Central memory CD8-positive, alpha-beta T cell (primary cell): ENCODE data around the gene MORN1.

Experiments
- ATAC-seq: fragments of 150-1000 bp; cut with Tn5 transposase; replicated peaks from 2 replicates; pipeline ENCODE4 v1.10.0; 2022; ENCODE audit warnings: mild to moderate bottlenecking, moderate FRiP score, moderate number of reproducible peaks; ENCODE audit not compliant: poor library complexity, severe bottlenecking; ENCODE audit errors: extremely low read depth
- DNase-seq, 2 donors: peaks; one replicate each; pipeline ENCODE4 v3.0.0; 2021; ENCODE audit warnings: low spot score in 2 of 2
- H3K27ac Mint-ChIP-seq: one replicate; pipeline ENCODE4 v1.8.0; 2022; ENCODE audit warnings: low read depth, mild to moderate bottlenecking, moderate library complexity, mixed read lengths
- H3K27me3 Mint-ChIP-seq: one replicate; pipeline ENCODE4 v1.8.0; 2022; ENCODE audit warnings: mixed read lengths
- H3K36me3 Mint-ChIP-seq: one replicate; pipeline ENCODE4 v1.8.0; 2022; ENCODE audit warnings: mild to moderate bottlenecking, moderate library complexity, mixed read lengths; ENCODE audit not compliant: insufficient read depth
- H3K4me1 Mint-ChIP-seq: one replicate; pipeline ENCODE4 v1.8.0; 2022; ENCODE audit warnings: mixed read lengths
- H3K4me3 Mint-ChIP-seq: one replicate; pipeline ENCODE4 v1.8.0; 2022; ENCODE audit warnings: mild to moderate bottlenecking, moderate library complexity, mixed read lengths
- H3K9me3 Mint-ChIP-seq: one replicate; pipeline ENCODE4 v1.8.0; 2022; ENCODE audit warnings: mixed read lengths

The MORN1 gene

DNA sequence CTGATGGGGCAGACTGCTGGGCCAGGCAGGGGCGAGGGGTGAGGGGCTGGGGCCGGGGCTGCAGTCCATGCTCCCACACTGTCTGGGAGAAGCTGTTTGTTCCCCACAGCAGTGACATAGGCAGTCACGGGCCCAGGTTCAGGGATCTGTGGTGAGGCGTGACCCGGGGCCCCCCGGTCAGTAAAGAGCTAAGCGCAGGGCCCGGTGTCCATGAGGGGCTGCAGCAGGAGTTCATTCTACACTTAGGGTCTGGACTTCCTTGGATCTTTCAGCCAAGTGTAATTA is 16.6 kb upstream of the MORN1 start:
- Mint-ChIP-seq H3K27me3 (no peaks in the 10 kb centered on the region), H3K27ac (peak overlapping the region; percentile 78), H3K9me3 (no peaks in the 10 kb centered on the region), H3K36me3 (peaks cover 23% of the 10 kb centered on the region), H3K4me1 (peaks cover 5% of the 10 kb centered on the region), H3K4me3 (no peak overlapping the region)
- ATAC-seq (no peak), DNase-seq (no peak)

DNA sequence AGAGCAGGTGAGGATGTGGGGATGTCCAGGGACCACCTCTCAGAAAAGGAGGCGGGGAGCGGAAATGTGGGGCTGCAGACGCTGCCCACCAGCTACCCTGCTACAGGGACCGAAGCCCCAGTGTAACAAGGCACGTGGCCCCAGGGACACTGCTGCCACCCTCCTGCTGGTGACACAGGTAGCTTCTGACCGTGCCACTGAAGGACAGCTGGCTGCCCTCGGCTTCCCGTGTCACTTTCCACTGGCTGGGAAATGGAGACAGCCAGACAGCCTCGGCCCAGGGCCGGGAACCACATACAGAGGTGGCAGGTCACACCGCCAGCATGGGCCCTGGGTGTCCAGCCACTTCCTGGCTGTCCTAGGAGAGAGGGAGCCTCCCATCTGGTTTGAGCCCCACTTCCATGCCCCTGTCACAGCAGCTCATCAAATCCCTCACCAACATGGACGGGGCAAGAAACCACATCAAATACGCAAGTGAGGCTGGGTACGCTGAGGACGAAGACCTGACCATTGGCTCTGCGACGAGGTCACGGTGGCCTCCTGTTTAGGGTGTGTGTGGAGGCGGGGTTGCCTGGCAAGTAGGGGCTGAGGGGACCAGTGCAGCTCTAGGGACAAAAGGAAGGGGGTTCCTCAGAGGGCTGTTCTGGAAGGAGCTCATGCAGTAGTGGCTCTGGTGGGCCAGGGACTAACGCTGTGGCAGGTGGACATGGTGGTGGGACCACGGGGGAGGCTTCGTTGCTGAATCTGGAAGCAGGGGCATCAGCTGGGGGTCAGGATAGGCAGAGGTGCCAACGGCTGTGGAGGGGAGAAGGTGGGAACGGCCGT is 16.0 kb upstream of the MORN1 start:
- DNase-seq (no peak), ATAC-seq (no peak)
- H3K9me3 Mint-ChIP-seq, result no peaks in the 10 kb centered on the region
- H3K4me3 Mint-ChIP-seq, result no peak overlapping the region
- peaks cover 27% of the 10 kb centered on the region for H3K36me3 Mint-ChIP-seq
- no peaks in the 10 kb centered on the region for H3K27me3 Mint-ChIP-seq
- peak overlapping the region; percentile 78 for H3K27ac Mint-ChIP-seq
- H3K4me1 Mint-ChIP-seq, result peaks cover 5% of the 10 kb centered on the region

DNA sequence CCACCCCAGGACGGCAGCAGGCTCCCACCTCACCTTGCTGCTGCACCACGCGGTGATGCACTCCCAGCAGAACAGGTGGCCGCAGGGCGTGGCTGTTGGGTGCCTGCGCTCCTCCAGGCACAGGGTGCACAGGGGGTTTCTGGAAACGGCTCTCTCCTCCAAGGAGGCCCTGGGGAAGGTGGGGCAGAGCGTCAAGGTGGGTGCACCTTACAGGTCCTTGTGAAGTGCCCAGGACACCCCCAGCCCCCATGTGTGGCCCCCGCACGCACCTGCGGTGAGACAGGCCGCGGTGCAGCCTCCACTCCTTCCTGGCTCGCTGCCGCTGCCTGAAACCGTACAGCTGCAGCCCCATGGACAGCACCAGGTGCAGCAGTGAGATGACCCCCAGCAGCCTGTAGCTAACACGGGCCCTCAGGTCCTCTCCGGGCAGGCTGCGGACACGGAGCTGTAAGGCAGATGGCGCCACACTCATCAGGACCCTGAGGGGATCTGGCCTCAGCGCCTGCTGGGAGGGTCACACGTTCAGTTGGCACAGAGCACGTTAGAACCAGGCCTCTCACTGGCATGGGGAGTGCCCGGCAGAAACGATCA is 15.2 kb upstream of the MORN1 start:
- Mint-ChIP-seq H3K9me3 (no peaks in the 10 kb centered on the region), H3K4me1 (peaks cover 4% of the 10 kb centered on the region), H3K27ac (no peak overlapping the region), H3K27me3 (no peaks in the 10 kb centered on the region), H3K4me3 (no peak overlapping the region), H3K36me3 (peaks cover 30% of the 10 kb centered on the region)
- DNase-seq (no peak), ATAC-seq (no peak)

DNA sequence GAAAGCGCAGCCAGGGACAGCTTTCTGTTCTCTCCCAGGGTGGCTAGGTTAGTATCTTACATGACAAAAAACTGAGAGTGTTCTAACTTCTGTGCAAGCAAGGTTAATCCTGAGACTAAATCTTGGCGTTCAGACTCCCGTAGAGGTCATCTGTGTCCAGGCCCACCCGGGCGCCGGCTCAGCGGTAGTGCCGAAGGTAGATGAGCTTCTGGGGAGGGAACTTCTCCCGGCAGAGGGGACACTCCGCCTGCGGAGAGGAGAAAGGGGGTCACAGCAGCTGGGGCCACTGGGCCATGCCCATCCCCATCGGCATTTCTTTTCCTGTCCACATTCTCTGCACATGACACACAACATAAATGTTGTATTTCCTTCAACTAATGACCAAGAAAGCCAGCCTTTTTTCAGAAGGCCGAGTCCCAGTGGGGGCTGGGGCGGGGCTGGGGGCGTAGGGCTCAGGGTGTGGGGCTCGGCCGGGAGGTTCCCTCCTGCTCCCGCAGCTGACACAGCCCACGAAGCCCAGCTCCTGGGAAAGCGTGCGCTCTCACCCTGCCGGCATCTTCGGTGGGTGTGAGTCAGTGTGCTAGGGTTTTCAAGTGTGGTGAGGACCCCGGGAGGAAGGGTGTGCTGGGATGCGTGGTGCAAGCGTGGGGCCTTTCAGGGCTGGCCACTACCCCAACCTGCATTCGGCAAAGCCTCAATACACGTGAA is 14.4 kb upstream of the MORN1 start:
- Mint-ChIP-seq H3K36me3 (peaks cover 30% of the 10 kb centered on the region), H3K27me3 (no peaks in the 10 kb centered on the region), H3K27ac (no peak overlapping the region), H3K4me1 (peaks cover 6% of the 10 kb centered on the region), H3K4me3 (no peak overlapping the region), H3K9me3 (no peaks in the 10 kb centered on the region)
- no peak for DNase-seq
- no peak for ATAC-seq

DNA sequence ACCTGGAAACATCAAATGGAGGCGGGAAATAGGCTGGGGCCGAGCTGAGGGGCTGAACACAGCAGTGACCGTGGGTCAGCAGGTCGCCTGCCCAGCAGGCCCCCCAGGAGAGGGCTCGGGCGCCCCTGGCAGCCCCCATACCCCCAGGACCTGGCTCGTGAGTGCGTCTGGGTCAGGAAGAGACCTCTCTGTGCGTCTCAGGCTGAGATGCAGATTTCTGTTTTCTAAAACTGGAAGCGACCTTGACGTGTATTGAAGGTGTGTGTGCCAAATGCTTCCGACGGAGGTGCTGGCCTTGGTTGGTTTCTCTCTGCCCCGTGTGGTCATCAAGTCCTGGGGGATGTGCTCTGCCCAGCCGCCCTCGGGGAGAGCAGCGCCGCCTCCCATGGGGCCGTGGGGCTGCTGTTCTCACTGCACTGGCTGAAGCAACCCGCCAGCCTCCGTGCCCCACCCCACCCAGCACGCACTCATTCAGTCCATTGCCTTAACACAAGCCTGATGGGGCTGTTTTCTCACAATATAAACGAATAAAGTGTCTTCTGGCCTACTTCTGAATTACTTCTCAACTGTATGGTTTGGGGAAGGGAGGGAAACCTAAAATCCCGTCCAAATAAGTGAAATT is 13.6 kb upstream of the MORN1 start:
- ATAC-seq, result no peak
- Mint-ChIP-seq H3K36me3 (peaks cover 33% of the 10 kb centered on the region), H3K4me3 (no peak overlapping the region), H3K27ac (no peak overlapping the region), H3K27me3 (no peaks in the 10 kb centered on the region), H3K4me1 (peaks cover 12% of the 10 kb centered on the region), H3K9me3 (no peaks in the 10 kb centered on the region)
- no peak for DNase-seq

DNA sequence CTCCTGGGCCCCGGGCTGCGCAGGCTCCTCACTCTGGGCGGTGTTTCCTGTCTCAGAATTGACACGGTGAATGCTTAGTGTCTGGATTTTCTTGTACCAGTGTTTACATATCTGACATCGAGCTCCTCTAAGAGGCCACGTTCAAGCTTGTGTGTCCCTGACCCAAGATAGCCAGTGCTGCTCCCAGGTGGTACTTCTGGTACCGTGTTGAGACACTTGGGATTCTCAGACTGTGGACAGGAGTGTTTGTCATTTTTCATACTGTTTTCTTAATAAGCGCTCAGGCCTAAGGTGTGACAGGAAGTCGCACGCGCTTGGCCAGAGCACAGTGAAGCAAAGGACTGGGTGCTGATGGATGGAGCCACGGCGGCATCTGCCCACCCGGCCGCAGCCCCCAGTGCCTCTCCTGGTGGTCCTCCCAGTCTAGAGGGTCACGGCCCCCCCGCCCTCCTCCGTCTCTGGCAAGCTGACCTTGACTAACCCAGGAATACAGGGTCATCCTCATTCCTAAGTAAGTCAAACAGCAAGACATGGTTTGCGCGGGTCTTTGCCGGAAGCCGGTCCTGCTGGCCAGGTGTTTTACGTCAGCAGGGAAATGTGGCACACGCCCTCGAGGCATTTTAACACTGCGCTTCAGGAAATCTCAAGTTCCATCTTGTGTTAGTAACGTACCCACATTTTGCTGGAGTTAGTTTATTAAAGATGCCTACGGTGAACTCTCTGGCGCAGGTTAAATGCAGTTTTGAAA is 13.0 kb upstream of the MORN1 start:
- peaks cover 12% of the 10 kb centered on the region for H3K4me1 Mint-ChIP-seq
- DNase-seq (no peak), ATAC-seq (no peak)
- H3K27me3 Mint-ChIP-seq, result no peaks in the 10 kb centered on the region
- H3K9me3 Mint-ChIP-seq, result no peaks in the 10 kb centered on the region
- peaks cover 35% of the 10 kb centered on the region for H3K36me3 Mint-ChIP-seq
- H3K4me3 Mint-ChIP-seq, result no peak overlapping the region
- no peak overlapping the region for H3K27ac Mint-ChIP-seq

DNA sequence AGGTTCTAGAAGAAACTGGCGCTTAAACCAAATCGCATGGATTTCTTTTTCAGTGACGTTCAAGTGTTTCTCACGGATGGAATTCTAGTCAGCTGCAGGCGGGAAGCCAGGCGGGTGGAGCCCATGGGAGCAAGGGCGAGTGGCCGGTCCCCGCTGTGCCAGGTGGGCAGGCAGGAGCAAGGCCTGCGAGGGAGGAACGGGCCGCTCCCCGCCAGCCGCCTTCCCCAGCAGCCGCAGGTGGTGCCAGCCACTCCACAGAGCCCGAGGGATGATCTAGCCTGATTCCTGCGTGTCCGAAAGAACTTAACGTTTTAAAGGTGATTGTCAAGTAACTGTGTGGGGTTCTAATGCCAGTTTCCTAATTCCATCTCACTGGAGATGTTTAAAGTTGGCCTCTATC is 11.9 kb upstream of the MORN1 start:
- Mint-ChIP-seq H3K36me3 (peaks cover 38% of the 10 kb centered on the region), H3K9me3 (no peaks in the 10 kb centered on the region), H3K27me3 (no peaks in the 10 kb centered on the region), H3K4me3 (no peak overlapping the region), H3K4me1 (peaks cover 12% of the 10 kb centered on the region), H3K27ac (no peak overlapping the region)
- ATAC-seq, result no peak
- DNase-seq, result no peak

DNA sequence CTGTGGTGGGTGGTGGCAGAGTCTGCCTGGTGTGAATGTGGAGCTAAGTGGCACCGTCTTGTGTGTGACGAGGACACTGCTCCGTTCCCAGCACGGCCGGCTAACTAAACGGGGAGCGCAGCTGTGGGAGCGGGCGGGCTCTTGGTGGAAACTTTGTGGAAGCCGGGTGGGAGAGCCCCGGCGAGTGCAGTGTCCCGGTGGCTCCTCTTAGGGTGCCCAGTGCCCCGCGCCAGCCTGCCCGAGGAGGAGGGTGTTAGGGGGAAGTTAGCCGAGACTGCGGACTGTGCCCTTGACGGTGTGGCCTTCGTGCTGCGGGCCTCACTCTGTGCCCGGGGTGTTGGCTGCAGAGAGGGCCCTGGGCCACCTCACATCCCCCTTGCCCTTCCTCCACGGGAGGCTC is 11.1 kb upstream of the MORN1 start:
- Mint-ChIP-seq H3K4me3 (no peak overlapping the region), H3K27ac (no peak overlapping the region), H3K36me3 (peaks cover 38% of the 10 kb centered on the region), H3K27me3 (no peaks in the 10 kb centered on the region), H3K9me3 (no peaks in the 10 kb centered on the region), H3K4me1 (peaks cover 12% of the 10 kb centered on the region)
- no peak for DNase-seq
- ATAC-seq, result no peak

DNA sequence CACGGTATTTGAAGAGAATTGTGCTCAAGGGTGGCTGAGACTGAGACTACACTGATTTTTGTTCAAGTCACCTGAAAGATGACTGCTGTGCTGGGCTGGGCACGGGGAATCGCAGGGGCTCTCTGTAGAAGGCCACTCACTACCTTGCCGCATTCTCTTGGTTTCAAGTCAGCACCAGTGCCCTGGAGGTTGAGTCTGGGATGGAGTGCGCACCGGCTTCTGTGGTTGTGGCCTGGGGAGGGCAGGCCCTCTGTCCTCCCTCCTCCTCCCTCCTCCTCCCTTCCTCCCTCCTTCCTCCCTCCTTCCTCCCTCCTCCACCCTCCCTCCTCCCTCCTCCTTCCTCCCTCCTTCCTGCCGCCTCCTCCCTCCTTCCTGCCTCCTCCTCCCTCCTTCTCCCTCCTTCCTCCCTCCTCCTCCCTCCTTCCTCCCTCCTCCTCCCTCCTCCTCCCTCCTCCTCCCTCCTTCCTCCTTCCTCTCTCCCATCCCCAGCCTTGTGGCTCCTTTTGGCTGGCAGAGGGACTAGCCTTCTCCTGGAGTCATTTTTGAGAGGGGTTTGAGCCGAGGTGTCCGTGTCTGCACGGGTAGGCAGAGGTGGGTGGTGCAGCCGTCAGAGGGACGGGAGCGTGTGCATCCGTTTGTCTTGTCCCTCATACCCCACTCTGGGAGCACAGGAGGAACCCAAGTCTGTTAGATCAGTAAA is 9.7 kb upstream of the MORN1 start:
- no peak for ATAC-seq
- peaks cover 46% of the 10 kb centered on the region for H3K36me3 Mint-ChIP-seq
- H3K4me3 Mint-ChIP-seq, result no peak overlapping the region
- peak overlapping the region; percentile 38 for H3K27ac Mint-ChIP-seq
- DNase-seq, result no peak
- no peaks in the 10 kb centered on the region for H3K27me3 Mint-ChIP-seq
- H3K4me1 Mint-ChIP-seq, result peaks cover 12% of the 10 kb centered on the region
- H3K9me3 Mint-ChIP-seq, result no peaks in the 10 kb centered on the region

DNA sequence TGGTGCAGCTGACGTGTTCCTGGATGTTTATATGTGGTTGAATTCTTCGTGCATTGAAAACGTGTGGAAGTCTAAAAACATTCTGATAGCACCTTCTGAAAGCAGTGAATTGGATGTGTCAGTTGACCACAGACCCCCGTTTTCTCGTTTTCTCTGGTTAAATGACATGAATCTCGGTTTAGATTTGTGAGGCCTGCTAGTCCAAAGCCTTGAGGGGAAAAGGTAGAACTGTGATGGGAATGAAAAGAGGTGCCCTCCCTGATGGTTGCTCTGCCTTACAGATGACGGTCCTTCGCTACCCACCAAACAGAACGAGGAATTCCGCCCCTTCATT is 9.2 kb upstream of the MORN1 start:
- no peak for ATAC-seq
- Mint-ChIP-seq H3K4me1 (peaks cover 12% of the 10 kb centered on the region), H3K36me3 (peaks cover 51% of the 10 kb centered on the region), H3K27ac (no peak overlapping the region), H3K4me3 (no peak overlapping the region), H3K27me3 (no peaks in the 10 kb centered on the region), H3K9me3 (no peaks in the 10 kb centered on the region)
- DNase-seq, result no peak

DNA sequence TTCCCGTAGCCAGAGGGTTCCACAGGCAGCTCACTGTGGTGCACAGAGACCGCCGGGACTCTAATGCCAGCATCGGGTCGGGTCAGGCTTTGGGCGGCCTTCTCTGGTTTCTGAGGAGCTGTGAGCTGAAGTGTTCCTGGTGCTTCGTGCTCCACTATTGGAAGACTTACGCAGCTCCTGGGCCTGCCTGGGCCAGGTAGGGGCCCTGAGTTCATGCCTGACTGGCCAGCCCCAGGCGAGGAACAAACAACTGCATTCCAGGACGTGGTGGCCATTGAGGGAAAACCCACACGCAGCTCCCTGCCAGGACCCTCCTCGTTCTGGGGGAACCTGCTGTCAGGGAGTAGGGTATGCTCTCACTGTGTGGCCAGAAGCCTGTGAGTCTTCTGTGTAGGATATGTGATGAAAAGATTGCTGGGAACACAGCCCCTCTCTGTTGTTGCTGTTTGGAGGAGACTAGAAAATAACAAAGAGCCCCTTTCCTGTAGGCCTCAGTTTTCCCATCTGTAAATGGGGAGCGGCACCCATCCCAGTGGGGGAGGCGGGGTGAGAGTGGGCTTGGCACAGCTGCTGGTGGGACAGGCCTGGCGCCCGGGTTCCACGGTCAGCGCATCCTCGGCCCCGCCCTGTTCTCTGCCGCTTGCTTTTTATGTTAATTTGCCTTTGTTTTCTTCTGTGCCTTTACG is 8.7 kb upstream of the MORN1 start:
- peaks cover 14% of the 10 kb centered on the region for H3K4me1 Mint-ChIP-seq
- no peaks in the 10 kb centered on the region for H3K9me3 Mint-ChIP-seq
- no peak overlapping the region for H3K4me3 Mint-ChIP-seq
- DNase-seq (no peak), ATAC-seq (no peak)
- peaks cover 50% of the 10 kb centered on the region for H3K36me3 Mint-ChIP-seq
- H3K27me3 Mint-ChIP-seq, result no peaks in the 10 kb centered on the region
- H3K27ac Mint-ChIP-seq, result no peak overlapping the region
